ENCODE data around the gene COL5A1.

The COL5A1 gene

GRCh38 chr9:134885001-134885678 lies 243.5 kb downstream of the COL5A1 start:
- no peak for TF ChIP-seq GABPA (IDR thresholded peaks at IDR 0.05; ENCODE audit: low read depth)
- TF ChIP-seq POLR2AphosphoS5 (IDR thresholded peaks at IDR 0.05; ENCODE audit: low read depth), result no peak
- TF ChIP-seq REST (IDR thresholded peaks at IDR 0.05; ENCODE audit: insufficient replicate concordance, low read depth), result no peak
- TF ChIP-seq SPI1 (IDR thresholded peaks at IDR 0.05; ENCODE audit: borderline replicate concordance, low read depth), result no peak
- no peak for TF ChIP-seq CTCF (IDR thresholded peaks at IDR 0.05; ENCODE audit: insufficient read depth, low read length)
- H3K4me3 ChIP-seq (replicated peaks; ENCODE audit: insufficient read depth, low read length), result no peak overlapping the region
- no peaks in the 10 kb centered on the region for H3K27me3 ChIP-seq (ENCODE audit: insufficient read depth, poor library complexity, severe bottlenecking)
- no peak overlapping the region for H3K27ac ChIP-seq (replicated peaks)
- DNase-seq (ENCODE audit: low read depth in 1 of 2, low spot score in 1 of 2), result no peak

- DNase-seq (ENCODE audit: low read depth in 1 of 2, low spot score in 1 of 2), result no peak
- Histone ChIP-seq H3K27me3 (ENCODE audit: insufficient read depth, poor library complexity, severe bottlenecking) (no peaks in the 10 kb centered on the region), H3K4me3 (replicated peaks; ENCODE audit: insufficient read depth, low read length) (no peak overlapping the region), H3K27ac (replicated peaks) (no peak overlapping the region)
- TF ChIP-seq REST (IDR thresholded peaks at IDR 0.05; ENCODE audit: insufficient replicate concordance, low read depth), result no peak
- TF ChIP-seq GABPA (IDR thresholded peaks at IDR 0.05; ENCODE audit: low read depth), result no peak
- TF ChIP-seq POLR2AphosphoS5 (IDR thresholded peaks at IDR 0.05; ENCODE audit: low read depth), result no peak
- no peak for TF ChIP-seq SPI1 (IDR thresholded peaks at IDR 0.05; ENCODE audit: borderline replicate concordance, low read depth)
- TF ChIP-seq CTCF (IDR thresholded peaks at IDR 0.05; ENCODE audit: insufficient read depth, low read length), result no peak
These were observed 244.2 kb downstream of the COL5A1 start for GRCh38 chr9:134885679-134886412.

GRCh38 chr9:134886413-134886913 lies 244.9 kb downstream of the COL5A1 start:
- no peak overlapping the region for H3K27ac ChIP-seq (replicated peaks)
- no peak for DNase-seq (ENCODE audit: low read depth in 1 of 2, low spot score in 1 of 2)
- TF ChIP-seq SPI1 (IDR thresholded peaks at IDR 0.05; ENCODE audit: borderline replicate concordance, low read depth) (no peak), CTCF (IDR thresholded peaks at IDR 0.05; ENCODE audit: insufficient read depth, low read length) (no peak), REST (IDR thresholded peaks at IDR 0.05; ENCODE audit: insufficient replicate concordance, low read depth) (no peak), GABPA (IDR thresholded peaks at IDR 0.05; ENCODE audit: low read depth) (no peak), POLR2AphosphoS5 (IDR thresholded peaks at IDR 0.05; ENCODE audit: low read depth) (no peak)
- no peak overlapping the region for H3K4me3 ChIP-seq (replicated peaks; ENCODE audit: insufficient read depth, low read length)
- no peaks in the 10 kb centered on the region for H3K27me3 ChIP-seq (ENCODE audit: insufficient read depth, poor library complexity, severe bottlenecking)

Data from HL-60 (cell line).